Measurements from ENCODE around the gene MTCL1.

Gene MTCL1

DNA sequence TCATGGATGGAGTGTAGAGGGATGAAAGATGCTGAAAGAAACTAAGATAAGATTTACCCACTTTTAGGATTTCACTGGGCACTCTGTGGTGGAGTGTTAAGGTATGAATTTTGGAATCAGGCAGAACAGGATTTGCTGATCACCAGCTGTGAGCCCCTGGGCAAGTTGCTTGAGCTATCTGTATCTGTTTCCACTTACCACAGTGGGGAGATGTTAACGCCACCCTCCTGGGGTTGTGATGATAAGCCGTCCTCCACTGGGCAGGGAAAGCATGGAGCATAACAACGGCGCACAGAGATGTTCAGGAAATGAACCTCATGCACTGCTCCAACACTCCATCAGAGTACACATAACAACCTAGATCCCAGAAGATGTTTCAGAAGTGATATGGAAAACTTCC is 160.6 kb downstream of the MTCL1 start:
- no peak for DNase-seq (ENCODE audit: low spot score)

DNA sequence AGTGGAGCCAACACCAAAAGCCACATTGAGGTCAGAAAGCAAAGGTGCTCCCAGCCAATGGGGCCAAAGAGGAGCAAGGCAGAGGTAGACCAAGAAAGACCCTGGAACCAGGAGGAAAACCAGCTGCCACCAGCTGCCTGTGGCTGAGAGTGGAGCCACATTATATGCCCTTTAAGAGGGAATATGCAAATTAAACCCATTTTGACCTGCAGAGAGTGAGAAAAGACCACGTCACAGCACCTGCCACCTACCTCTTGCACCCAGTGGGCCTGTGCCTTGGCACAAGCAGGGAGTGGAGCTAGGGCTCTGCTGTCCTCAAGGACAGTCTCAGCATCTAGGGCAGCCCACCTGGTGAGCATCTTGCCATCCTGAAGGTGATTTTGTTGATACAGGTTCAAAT is 161.3 kb downstream of the MTCL1 start:
- no peak for DNase-seq (ENCODE audit: low spot score)

- DNase-seq (ENCODE audit: low spot score), result no peak
These were observed 162.9 kb downstream of the MTCL1 start for GRCh38 chr18:8868276-8868675.

GRCh38 chr18:8868779-8869415 is 163.5 kb downstream of the MTCL1 start:
- no peak for DNase-seq (ENCODE audit: low spot score)

- DNase-seq (ENCODE audit: low spot score), result no peak
These were observed 164.3 kb downstream of the MTCL1 start for GRCh38 chr18:8869696-8870095.

DNA sequence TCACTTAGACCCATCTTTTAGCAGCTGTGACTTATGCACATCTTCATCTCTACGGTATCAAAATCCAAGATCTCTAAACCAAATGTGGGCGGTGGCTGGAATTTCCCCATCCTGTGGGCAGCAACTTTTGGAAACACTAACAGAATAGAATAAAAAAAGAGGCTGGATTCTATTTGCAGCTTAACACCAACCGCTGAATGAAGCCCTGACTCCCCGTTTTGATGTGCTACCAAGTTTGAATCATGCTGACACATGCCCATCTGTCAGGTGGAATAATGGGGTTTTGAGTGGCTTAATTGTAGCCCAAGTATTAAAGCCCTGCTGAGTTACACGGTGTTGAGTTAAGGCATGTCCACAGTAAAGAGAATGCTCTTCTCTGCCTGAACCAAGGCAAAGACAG is 165.2 kb downstream of the MTCL1 start:
- DNase-seq (ENCODE audit: low spot score), result no peak

DNA sequence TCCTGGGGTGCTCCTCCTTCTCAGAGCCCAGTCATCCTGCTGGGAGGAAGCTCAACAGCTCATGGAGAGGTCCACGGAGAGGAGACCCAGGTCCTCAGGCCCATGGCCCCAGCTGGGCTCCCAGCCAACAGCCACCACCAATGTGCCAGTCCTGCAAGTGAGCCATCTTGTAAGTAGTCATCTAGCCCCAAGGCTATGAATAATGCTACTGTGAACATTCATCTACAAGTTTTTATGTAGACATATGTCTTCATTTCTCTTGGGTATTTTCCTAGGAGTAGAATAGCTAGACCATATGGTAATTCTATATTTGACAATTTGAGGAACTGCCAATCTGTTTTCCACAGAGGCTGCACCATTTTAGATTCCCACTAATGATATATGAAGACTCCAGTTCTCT is 166.1 kb downstream of the MTCL1 start:
- no peak for DNase-seq (ENCODE audit: low spot score)

DNA sequence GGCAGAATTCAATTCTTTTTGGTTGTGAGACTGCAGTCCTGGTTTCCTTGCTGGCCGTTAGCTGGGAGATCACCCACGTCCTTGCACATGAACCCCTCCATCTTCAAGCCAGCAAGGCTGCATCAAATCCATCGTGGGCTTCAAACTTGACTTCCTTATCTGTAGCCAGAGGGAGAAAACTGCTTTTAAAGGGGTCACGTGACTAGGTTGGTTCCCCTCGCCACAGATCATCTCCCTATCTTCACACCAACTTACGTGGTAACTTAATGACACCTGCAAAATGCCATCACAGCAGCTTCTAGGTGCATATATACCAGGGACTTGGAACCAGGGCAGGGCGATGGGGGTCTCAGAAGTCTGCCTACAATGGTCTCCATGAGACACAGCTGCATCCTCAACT is 169.5 kb downstream of the MTCL1 start:
- DNase-seq (ENCODE audit: low spot score), result no peak

DNA sequence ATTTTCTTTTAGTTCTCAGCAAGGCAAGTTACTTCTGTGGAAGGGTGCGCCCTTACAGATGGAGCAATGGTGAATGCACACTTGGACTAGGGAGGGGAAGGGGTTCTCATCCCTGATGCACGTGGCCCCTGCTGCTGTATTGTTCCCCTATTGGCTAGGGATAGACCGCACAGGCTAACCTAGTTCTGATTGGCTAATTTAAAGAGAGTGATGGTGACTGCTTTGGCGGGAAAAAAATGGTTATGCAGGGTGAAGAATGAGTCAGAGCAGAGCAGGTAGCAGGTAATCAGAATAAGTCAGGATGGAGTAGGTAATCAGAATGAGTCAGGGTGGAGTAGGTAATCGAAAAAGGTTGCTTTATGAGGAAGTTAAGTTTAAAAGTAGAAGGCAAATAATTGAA is 171.5 kb downstream of the MTCL1 start:
- no peak for DNase-seq (ENCODE audit: low spot score)

GRCh38 chr18:8881103-8881502 is 175.7 kb downstream of the MTCL1 start:
- DNase-seq (ENCODE audit: low spot score), result no peak

All from CD4-positive, alpha-beta T cell treated with Interleukin-6 at 100 ng/mL for 8 hours (primary cell).